ENCODE data around the gene REC8.

DNA sequence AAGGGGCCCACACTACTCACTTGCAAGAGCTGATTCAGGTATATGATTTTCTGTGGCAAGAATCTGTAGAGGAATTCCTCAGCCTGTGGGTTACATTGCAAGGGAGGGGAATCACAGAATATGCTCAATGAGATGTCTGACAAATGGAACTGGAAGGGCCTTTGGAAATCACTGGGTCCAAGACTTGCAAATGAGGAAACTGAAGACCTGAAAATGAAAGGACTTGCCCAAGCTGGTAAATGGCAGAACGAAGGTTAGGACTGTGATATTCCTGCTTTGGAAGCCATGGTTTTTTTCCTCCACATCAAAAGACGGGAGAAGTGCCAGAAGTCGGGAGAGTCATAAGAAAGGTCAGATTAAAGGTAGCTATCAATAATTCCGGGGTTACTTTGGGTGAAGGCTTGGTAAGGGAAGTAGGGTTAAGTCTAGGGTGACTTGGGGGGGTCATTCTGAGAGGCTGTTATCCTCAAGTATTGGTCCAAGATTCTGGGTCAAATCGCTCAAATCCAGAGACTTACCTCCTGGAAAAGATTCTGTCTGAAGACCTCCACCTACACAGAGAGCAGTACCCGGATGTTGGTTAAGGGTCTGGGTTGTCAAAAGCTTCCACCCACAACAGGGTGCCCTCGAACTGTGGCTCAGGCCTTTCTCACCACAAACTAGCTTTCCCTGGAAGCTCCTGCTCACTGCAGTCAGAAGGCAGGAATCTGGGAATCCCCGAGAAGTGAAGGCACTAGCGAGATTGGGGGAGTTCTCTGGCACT, 26.0 kb upstream of the REC8 start:
- TF ChIP-seq POLR2A (IDR thresholded peaks at IDR 0.05; ENCODE audit: low read length) (no peak), GATA1 (IDR thresholded peaks at IDR 0.05; ENCODE audit: low read depth, low read length) (no peak)

All from erythroblast (primary cell).